ENCODE data around the gene CLCN2.

Gene CLCN2

DNA sequence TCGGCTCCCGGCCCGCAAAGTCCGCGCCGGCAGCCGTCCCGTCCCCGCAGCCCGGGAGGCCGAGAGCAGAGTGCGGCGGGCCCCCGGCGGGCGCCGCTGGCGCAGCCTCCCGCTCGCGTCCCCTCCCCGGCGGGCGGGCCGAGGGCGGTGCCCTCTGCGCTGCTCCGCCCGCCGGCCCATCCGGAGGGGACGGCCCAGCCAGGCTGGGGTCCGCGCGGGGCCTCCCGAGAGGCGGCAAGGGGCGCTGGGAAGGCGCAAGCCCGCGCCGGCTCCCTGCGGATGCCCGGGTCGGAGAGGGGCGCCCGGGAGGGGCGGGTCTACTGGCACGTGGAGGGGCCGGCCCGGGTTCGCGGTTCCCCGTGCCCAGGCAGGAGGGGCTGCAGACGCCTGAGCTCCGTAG, at the start of gene CLCN2, which contains the start of gene POLR2H:
Gene CLCN2, minus strand, starts transcription at position 74 of the 400 bp plus-strand sequence. CDS start 126 bp downstream, outside the sequence.
Gene POLR2H, plus strand, starts transcription at position 179 of the 400 bp plus-strand sequence. CDS start 1,783 bp downstream, outside the sequence.
- H3K4me1 Mint-ChIP-seq (ENCODE audit: low read depth): peaks cover 18% of the 10 kb centered on the region
- H3K27me3 Mint-ChIP-seq (ENCODE audit: low read depth): peaks cover 3% of the 10 kb centered on the region
- H3K4me3 Mint-ChIP-seq: peak within 1 kb of the TSS; percentile 94
- H3K27ac Mint-ChIP-seq: peak within 1 kb of the TSS; percentile 98
- no peaks in the 10 kb centered on the region for H3K9me3 Mint-ChIP-seq
- DNase-seq (ENCODE audit: low spot score): peak; percentile 65
- peaks cover 20% of the 10 kb centered on the region for H3K36me3 Mint-ChIP-seq (ENCODE audit: low read depth)

DNA sequence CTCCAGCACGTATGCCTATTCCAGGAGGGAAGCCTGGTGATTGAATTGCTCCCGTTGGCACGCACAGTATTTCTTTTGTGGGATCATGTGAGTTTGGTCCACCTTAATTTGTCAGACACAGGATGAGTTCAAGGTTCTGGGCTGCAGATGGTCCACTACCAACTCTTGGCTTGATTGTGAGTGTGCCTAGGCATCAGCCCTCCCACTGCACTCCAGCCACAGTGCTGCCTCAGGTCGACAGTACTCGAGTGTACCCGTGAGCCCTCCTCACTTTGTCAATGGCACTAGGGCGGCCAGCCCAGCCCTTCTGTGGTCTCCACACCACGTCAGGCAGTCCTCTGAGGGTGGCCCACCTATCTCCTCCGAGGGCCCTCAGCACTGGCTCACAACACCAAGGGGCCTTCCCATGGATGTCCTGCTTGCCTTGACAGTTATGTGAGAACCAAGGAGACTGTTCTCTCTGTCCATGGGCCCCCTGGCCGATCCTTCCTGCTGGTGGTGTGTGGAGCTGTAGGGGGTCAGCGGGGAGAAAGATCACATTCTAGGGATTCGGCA, 48.6 kb upstream of the CLCN2 start:
- Mint-ChIP-seq H3K27ac (no peak overlapping the region), H3K9me3 (no peaks in the 10 kb centered on the region)

DNA sequence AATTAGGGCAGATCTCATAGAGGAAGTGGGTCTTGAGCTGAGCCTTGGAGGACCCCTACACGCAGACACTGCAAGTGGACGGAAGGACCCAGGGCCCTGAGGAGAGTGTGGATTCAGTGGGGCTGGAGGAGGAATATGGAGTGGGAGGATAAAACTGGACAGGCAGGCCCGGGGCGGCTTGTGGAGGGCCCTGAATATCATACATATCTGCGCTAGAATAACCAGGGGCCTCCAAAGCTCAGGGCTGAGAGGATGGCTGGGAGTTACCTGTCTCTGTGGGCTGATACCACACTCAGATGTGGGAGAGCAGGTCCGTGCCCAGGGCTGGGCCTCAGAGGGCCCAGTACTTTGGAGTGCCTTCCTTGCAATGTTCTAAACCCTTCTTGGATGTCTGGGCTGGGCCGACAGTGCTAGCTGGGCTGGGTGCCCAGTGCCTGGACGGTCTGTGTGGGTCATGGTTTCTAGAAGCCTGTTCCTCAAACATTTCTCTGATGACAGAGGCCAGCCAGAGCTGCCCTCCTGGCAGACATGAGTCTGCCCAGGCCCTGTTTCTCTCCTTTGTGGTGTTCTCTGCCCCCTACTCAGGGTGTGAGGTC, 48.0 kb upstream of the CLCN2 start:
- no peaks in the 10 kb centered on the region for H3K4me1 Mint-ChIP-seq (ENCODE audit: low read depth)

More for the DNA sequence above, 48.6 kb upstream of the CLCN2 start:
- Mint-ChIP-seq H3K4me1 (ENCODE audit: low read depth) (no peaks in the 10 kb centered on the region), H3K27me3 (ENCODE audit: low read depth) (peaks cover 2% of the 10 kb centered on the region), H3K36me3 (ENCODE audit: low read depth) (no peaks in the 10 kb centered on the region), H3K4me3 (no peak overlapping the region)
- DNase-seq (ENCODE audit: low spot score): no peak

DNA sequence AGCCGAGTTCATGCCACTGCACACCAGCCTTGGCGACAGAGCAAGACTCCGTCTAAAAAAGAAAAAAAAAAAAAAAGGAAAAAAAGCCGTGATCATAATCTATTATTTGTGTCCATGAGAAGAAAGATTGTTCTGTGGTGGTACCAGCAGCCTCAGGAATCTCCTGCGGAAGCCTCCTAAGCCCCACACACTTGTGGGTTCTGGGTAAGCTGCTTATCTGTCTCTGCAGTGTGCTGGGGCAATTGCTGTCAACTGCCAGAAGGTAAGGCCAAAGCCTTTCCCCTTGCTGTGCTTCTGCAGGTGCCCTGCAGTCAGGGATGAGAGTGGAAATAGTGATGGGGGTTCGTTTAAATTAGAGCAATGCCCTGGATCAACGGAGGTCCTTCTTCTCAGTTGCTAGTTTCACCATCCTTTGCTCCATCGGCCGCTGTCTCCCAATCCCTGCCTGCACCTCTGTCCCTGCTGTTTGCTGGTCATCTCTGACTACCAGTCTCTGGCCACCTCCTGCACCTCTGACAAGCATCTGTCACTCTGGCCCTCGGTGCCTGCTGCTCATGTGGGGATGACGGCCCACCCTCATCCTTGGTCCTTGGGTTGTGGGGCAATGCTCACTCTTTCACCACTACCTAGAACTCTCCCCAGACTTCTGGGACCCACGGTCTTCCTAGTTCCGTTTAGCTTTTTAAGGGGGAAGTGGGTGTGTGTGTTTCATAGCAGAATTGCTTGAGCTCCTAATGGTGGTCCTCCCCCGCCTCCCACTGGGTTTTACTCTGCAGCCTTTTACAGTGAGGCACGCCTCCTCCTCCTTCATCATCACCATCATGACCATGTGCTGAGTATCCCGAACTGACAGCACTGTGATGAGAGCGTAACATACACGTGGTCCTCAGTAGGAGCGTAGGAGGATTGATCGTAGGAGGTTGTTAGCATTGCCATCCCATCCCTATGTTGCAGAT, 43.9 kb upstream of the CLCN2 start:
- Mint-ChIP-seq H3K9me3 (no peaks in the 10 kb centered on the region), H3K36me3 (ENCODE audit: low read depth) (no peaks in the 10 kb centered on the region), H3K4me3 (no peak overlapping the region), H3K27me3 (ENCODE audit: low read depth) (peaks cover 7% of the 10 kb centered on the region), H3K4me1 (ENCODE audit: low read depth) (no peaks in the 10 kb centered on the region), H3K27ac (no peak overlapping the region)
- DNase-seq (ENCODE audit: low spot score): no peak

More for the DNA sequence above, 48.0 kb upstream of the CLCN2 start:
- Mint-ChIP-seq H3K9me3 (no peaks in the 10 kb centered on the region), H3K27ac (no peak overlapping the region), H3K27me3 (ENCODE audit: low read depth) (peaks cover 2% of the 10 kb centered on the region), H3K4me3 (no peak overlapping the region), H3K36me3 (ENCODE audit: low read depth) (no peaks in the 10 kb centered on the region)
- no peak for DNase-seq (ENCODE audit: low spot score)

- no peak for DNase-seq (ENCODE audit: low spot score)
- no peaks in the 10 kb centered on the region for H3K4me1 Mint-ChIP-seq (ENCODE audit: low read depth)
- H3K27ac Mint-ChIP-seq: no peak overlapping the region
- H3K9me3 Mint-ChIP-seq: no peaks in the 10 kb centered on the region
- H3K27me3 Mint-ChIP-seq (ENCODE audit: low read depth): peaks cover 18% of the 10 kb centered on the region
- no peak overlapping the region for H3K4me3 Mint-ChIP-seq
- no peaks in the 10 kb centered on the region for H3K36me3 Mint-ChIP-seq (ENCODE audit: low read depth)
Observed at GRCh38 chr3:184399410-184399809, 38.0 kb upstream of the CLCN2 start.

DNA sequence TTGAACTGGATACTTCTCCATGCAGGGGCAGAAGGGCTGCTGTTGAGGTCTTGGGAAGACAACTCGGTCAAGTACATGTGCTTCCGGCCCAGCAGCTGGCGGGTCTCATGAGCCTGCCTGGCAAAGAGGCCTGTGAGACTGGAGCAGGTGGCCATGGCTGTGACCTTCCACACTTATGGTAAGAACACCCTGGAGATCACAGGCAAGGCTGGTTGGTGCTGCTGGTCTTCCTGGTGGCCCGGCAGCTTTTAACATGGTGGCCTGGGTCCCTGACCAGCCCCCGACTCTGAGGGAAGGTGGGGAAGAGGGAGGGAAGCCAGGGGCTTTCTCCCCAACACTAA, 33.9 kb upstream of the CLCN2 start:
- Mint-ChIP-seq H3K36me3 (ENCODE audit: low read depth) (no peaks in the 10 kb centered on the region), H3K4me3 (no peak overlapping the region)

DNA sequence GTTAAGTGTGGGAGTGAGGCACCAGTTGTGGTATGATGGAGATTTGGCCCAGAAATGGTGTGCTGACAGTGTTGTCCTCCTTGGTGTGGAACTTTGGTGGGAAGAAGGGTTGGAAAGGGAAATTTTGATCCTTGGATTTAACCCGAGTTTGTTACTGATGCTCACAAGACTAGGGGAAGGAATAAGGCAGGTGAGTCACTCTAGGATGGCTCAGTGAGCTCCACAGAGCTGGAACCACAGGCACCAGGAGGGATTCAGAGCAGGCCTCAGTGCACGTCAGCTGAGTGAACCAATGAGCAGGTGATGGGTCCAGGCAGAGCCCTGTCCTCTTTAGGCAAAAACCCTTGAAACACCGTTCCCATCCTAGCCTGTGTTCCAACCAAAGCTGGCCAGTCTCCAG, 29.9 kb upstream of the CLCN2 start:
- H3K9me3 Mint-ChIP-seq: no peaks in the 10 kb centered on the region

More for the DNA sequence above, 33.9 kb upstream of the CLCN2 start:
- no peaks in the 10 kb centered on the region for H3K4me1 Mint-ChIP-seq (ENCODE audit: low read depth)
- H3K9me3 Mint-ChIP-seq: no peaks in the 10 kb centered on the region
- no peak for DNase-seq (ENCODE audit: low spot score)
- peaks cover 20% of the 10 kb centered on the region for H3K27me3 Mint-ChIP-seq (ENCODE audit: low read depth)
- no peak overlapping the region for H3K27ac Mint-ChIP-seq

GRCh38 chr3:184389935-184390528, 28.6 kb upstream of the CLCN2 start:
- no peak overlapping the region for H3K4me3 Mint-ChIP-seq
- H3K27me3 Mint-ChIP-seq (ENCODE audit: low read depth): peaks cover 11% of the 10 kb centered on the region
- no peaks in the 10 kb centered on the region for H3K36me3 Mint-ChIP-seq (ENCODE audit: low read depth)
- no peaks in the 10 kb centered on the region for H3K4me1 Mint-ChIP-seq (ENCODE audit: low read depth)
- no peaks in the 10 kb centered on the region for H3K9me3 Mint-ChIP-seq
- no peak for DNase-seq (ENCODE audit: low spot score)
- H3K27ac Mint-ChIP-seq: no peak overlapping the region

More for the DNA sequence above, 29.9 kb upstream of the CLCN2 start:
- Mint-ChIP-seq H3K27ac (no peak overlapping the region), H3K4me1 (ENCODE audit: low read depth) (no peaks in the 10 kb centered on the region), H3K4me3 (no peak overlapping the region), H3K27me3 (ENCODE audit: low read depth) (peaks cover 11% of the 10 kb centered on the region), H3K36me3 (ENCODE audit: low read depth) (no peaks in the 10 kb centered on the region)
- DNase-seq (ENCODE audit: low spot score): no peak

DNA sequence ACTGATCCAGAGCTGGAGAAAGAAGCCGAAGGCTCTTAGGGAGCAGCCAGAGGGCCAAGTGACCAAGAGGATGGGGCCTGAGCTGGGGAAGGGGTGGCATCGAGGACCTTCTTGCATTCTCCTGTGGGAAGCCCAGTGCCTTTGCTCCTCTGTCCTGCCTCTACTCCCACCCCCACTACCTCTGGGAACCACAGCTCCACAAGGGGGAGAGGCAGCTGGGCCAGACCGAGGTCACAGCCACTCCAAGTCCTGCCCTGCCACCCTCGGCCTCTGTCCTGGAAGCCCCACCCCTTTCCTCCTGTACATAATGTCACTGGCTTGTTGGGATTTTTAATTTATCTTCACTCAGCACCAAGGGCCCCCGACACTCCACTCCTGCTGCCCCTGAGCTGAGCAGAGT, 28.0 kb upstream of the CLCN2 start:
- Mint-ChIP-seq H3K36me3 (ENCODE audit: low read depth) (no peaks in the 10 kb centered on the region), H3K4me3 (no peak overlapping the region), H3K9me3 (no peaks in the 10 kb centered on the region)

GRCh38 chr3:184388936-184389230, 27.5 kb upstream of the CLCN2 start:
- no peak overlapping the region for H3K27ac Mint-ChIP-seq
- DNase-seq (ENCODE audit: low spot score): no peak
- H3K36me3 Mint-ChIP-seq (ENCODE audit: low read depth): no peaks in the 10 kb centered on the region
- no peaks in the 10 kb centered on the region for H3K9me3 Mint-ChIP-seq
- H3K27me3 Mint-ChIP-seq (ENCODE audit: low read depth): peaks cover 15% of the 10 kb centered on the region
- H3K4me3 Mint-ChIP-seq: no peak overlapping the region
- no peaks in the 10 kb centered on the region for H3K4me1 Mint-ChIP-seq (ENCODE audit: low read depth)

More for the DNA sequence above, 28.0 kb upstream of the CLCN2 start:
- H3K27me3 Mint-ChIP-seq (ENCODE audit: low read depth): peaks cover 11% of the 10 kb centered on the region
- no peak for DNase-seq (ENCODE audit: low spot score)
- no peak overlapping the region for H3K27ac Mint-ChIP-seq
- H3K4me1 Mint-ChIP-seq (ENCODE audit: low read depth): no peaks in the 10 kb centered on the region

GRCh38 chr3:184388164-184388935, 26.9 kb upstream of the CLCN2 start:
- Mint-ChIP-seq H3K36me3 (ENCODE audit: low read depth) (no peaks in the 10 kb centered on the region), H3K9me3 (no peaks in the 10 kb centered on the region), H3K4me1 (ENCODE audit: low read depth) (no peaks in the 10 kb centered on the region), H3K4me3 (no peak overlapping the region), H3K27ac (no peak overlapping the region), H3K27me3 (ENCODE audit: low read depth) (peaks cover 19% of the 10 kb centered on the region)
- no peak for DNase-seq (ENCODE audit: low spot score)

- no peak for DNase-seq (ENCODE audit: low spot score)
- no peaks in the 10 kb centered on the region for H3K9me3 Mint-ChIP-seq
- H3K27ac Mint-ChIP-seq: no peak overlapping the region
- no peaks in the 10 kb centered on the region for H3K36me3 Mint-ChIP-seq (ENCODE audit: low read depth)
- no peak overlapping the region for H3K4me3 Mint-ChIP-seq
- peaks cover 25% of the 10 kb centered on the region for H3K27me3 Mint-ChIP-seq (ENCODE audit: low read depth)
- H3K4me1 Mint-ChIP-seq (ENCODE audit: low read depth): no peaks in the 10 kb centered on the region
Observed at GRCh38 chr3:184387174-184387714, 25.8 kb upstream of the CLCN2 start.
